DND-41 (cell line): ENCODE data around the gene MRPL36.

Experiments
- ATAC-seq: fragments of 200-7000 bp; cut with Tn5 transposase; 3 replicates; pipeline ENCODE4 v1.9.1; 2021; ENCODE audit warnings: low read depth; ENCODE audit not compliant: insufficient read depth
- DNase-seq: peaks from one replicate; pipeline ENCODE4 v3.0.0-alpha.2; 2020
- H2AFZ ChIP-seq: 2 replicates; pipeline ENCODE4 v1.6.0; 2012; ENCODE audit warnings: low read depth, low read length
- H3K27ac ChIP-seq: 2 replicates; pipeline ENCODE4 v1.5.1; 2012; ENCODE audit warnings: low read length, inconsistent platforms
- H3K27me3 ChIP-seq: fragments of 200-600 bp; sonication (generic); 2 replicates; pipeline ENCODE4 v1.6.0; 2012; ENCODE audit warnings: low read length, mild to moderate bottlenecking, inconsistent platforms; ENCODE audit not compliant: insufficient read depth, poor library complexity
- H3K36me3 ChIP-seq: 2 replicates; pipeline ENCODE4 v1.5.1; 2012; ENCODE audit warnings: low read length, inconsistent platforms; ENCODE audit not compliant: insufficient read depth
- H3K4me1 ChIP-seq: 2 replicates; pipeline ENCODE4 v1.5.1; 2012; ENCODE audit warnings: mild to moderate bottlenecking, low read length; ENCODE audit not compliant: insufficient read depth
- H3K4me2 ChIP-seq: 2 replicates; pipeline ENCODE4 v1.6.0; 2012; ENCODE audit warnings: mild to moderate bottlenecking, moderate library complexity, low read length, inconsistent platforms; ENCODE audit not compliant: insufficient read depth
- H3K4me3 ChIP-seq, 2 experiments: fragments of 200-600 bp in 1 of 2; shearing (Covaris generic) in 1 of 2; 2 replicates each; pipeline ENCODE4 v1.5.1; 2012 to 2016; ENCODE audit warnings: inconsistent platforms in 2 of 2, low read length in 2 of 2, mild to moderate bottlenecking in 2 of 2, low read depth in 1 of 2, moderate library complexity in 1 of 2
- H3K79me2 ChIP-seq: 2 replicates; pipeline ENCODE4 v1.6.0; 2012; ENCODE audit warnings: low read length, inconsistent platforms; ENCODE audit not compliant: insufficient read depth
- H3K9ac ChIP-seq: 2 replicates; pipeline ENCODE4 v1.6.0; 2012; ENCODE audit warnings: low read depth, mild to moderate bottlenecking, inconsistent platforms, low read length, moderate library complexity
- H3K9me3 ChIP-seq: 2 replicates; pipeline ENCODE4 v1.5.1; 2012; ENCODE audit warnings: low read length, moderate library complexity, mild to moderate bottlenecking, inconsistent platforms; ENCODE audit not compliant: insufficient read depth, severe bottlenecking
- H4K20me1 ChIP-seq: 2 replicates; pipeline ENCODE4 v1.6.0; 2012; ENCODE audit warnings: low read length; ENCODE audit not compliant: insufficient read depth
- CTCF ChIP-seq: IDR thresholded peaks from 2 replicates; pipeline ENCODE4 v1.5.1; 2012; ENCODE audit warnings: borderline replicate concordance, low read length, moderate library complexity, mild to moderate bottlenecking; ENCODE audit not compliant: poor library complexity, severe bottlenecking; ENCODE audit errors: extremely low read depth
- EZH2 ChIP-seq: IDR thresholded peaks from 3 replicates; pipeline ENCODE4 v1.6.1; 2012; ENCODE audit warnings: borderline replicate concordance, low read depth, mild to moderate bottlenecking, moderate library complexity, low read length, inconsistent platforms; ENCODE audit not compliant: severe bottlenecking

The MRPL36 gene

GRCh38 chr5:1782385-1783215, 17.0 kb downstream of the MRPL36 start:
- H3K4me2 ChIP-seq = no peak overlapping the region
- ATAC-seq = no peak

GRCh38 chr5:1781726-1782384, 17.8 kb downstream of the MRPL36 start:
- Histone ChIP-seq H3K4me3 (no peak overlapping the region), H3K27me3 (peaks cover 5% of the 10 kb centered on the region), H2AFZ (no peak overlapping the region), H3K4me2 (no peak overlapping the region), H3K79me2 (no peaks in the 10 kb centered on the region), H3K9me3 (no peaks in the 10 kb centered on the region), H3K36me3 (no peaks in the 10 kb centered on the region), H3K27ac (no peak overlapping the region), H3K4me1 (no peaks in the 10 kb centered on the region), H4K20me1 (no peaks in the 10 kb centered on the region), H3K9ac (no peak overlapping the region)
- TF ChIP-seq EZH2 (no peak), CTCF (no peak)
- ATAC-seq = no peak
- DNase-seq = no peak

More at GRCh38 chr5:1782385-1783215, 17.0 kb downstream of the MRPL36 start:
- TF ChIP-seq CTCF (no peak), EZH2 (no peak)
- H4K20me1 ChIP-seq = no peaks in the 10 kb centered on the region
- H3K4me1 ChIP-seq = no peaks in the 10 kb centered on the region
- no peak for DNase-seq
- no peak overlapping the region for H3K27ac ChIP-seq
- no peak overlapping the region for H3K4me3 ChIP-seq
- H3K9me3 ChIP-seq = no peaks in the 10 kb centered on the region
- H2AFZ ChIP-seq = no peak overlapping the region
- H3K36me3 ChIP-seq = no peaks in the 10 kb centered on the region
- no peaks in the 10 kb centered on the region for H3K79me2 ChIP-seq
- H3K27me3 ChIP-seq = peaks cover 2% of the 10 kb centered on the region
- no peak overlapping the region for H3K9ac ChIP-seq

- H3K9me3 ChIP-seq = no peaks in the 10 kb centered on the region
- TF ChIP-seq EZH2 = no peak
- no peak for TF ChIP-seq CTCF
- H3K9ac ChIP-seq = no peak overlapping the region
- ATAC-seq (no peak), DNase-seq (no peak)
- H2AFZ ChIP-seq = no peak overlapping the region
- H3K4me1 ChIP-seq = no peaks in the 10 kb centered on the region
- H3K79me2 ChIP-seq = no peaks in the 10 kb centered on the region
- no peak overlapping the region for H3K4me2 ChIP-seq
- peaks cover 6% of the 10 kb centered on the region for H3K27me3 ChIP-seq
- H3K27ac ChIP-seq = no peak overlapping the region
- no peaks in the 10 kb centered on the region for H4K20me1 ChIP-seq
- no peaks in the 10 kb centered on the region for H3K36me3 ChIP-seq
- no peak overlapping the region for H3K4me3 ChIP-seq
Observed at GRCh38 chr5:1781107-1781506, 18.5 kb downstream of the MRPL36 start.
